Trophoblast cell (in vitro differentiated cells and primary cell): ENCODE data around the gene NRDE2.

Experiments
- DNase-seq, 2 donors: peaks; one replicate each; pipeline ENCODE4 v3.0.0-alpha.2; 2016
- H2AFZ ChIP-seq: 2 replicates; pipeline ENCODE4 v1.6.1; 2013; ENCODE audit warnings: low read length, moderate library complexity, mild to moderate bottlenecking; ENCODE audit not compliant: insufficient read depth, poor library complexity
- H2AK5ac ChIP-seq: 2 replicates; pipeline ENCODE4 v1.6.1; 2013; ENCODE audit warnings: mild to moderate bottlenecking, low read length
- H2BK120ac ChIP-seq: 2 replicates; pipeline ENCODE4 v1.6.1; 2013; ENCODE audit warnings: low read length, mild to moderate bottlenecking, moderate library complexity; ENCODE audit not compliant: insufficient read depth, poor library complexity
- H2BK12ac ChIP-seq: 2 replicates; pipeline ENCODE4 v1.6.1; 2013; ENCODE audit warnings: mild to moderate bottlenecking, low read length, moderate library complexity
- H2BK5ac ChIP-seq: 2 replicates; pipeline ENCODE4 v1.6.1; 2013; ENCODE audit warnings: low read length, low read depth, moderate library complexity, mild to moderate bottlenecking; ENCODE audit not compliant: poor library complexity
- H3K14ac ChIP-seq: 2 replicates; pipeline ENCODE4 v1.6.1; 2013; ENCODE audit warnings: mild to moderate bottlenecking, low read length
- H3K18ac ChIP-seq: 2 replicates; pipeline ENCODE4 v1.6.1; 2013; ENCODE audit warnings: mild to moderate bottlenecking, low read length
- H3K23ac ChIP-seq: 2 replicates; pipeline ENCODE4 v1.6.1; 2013; ENCODE audit warnings: low read length
- H3K27ac ChIP-seq: 2 replicates; pipeline ENCODE4 v1.5.1; 2013; ENCODE audit warnings: low read depth, mild to moderate bottlenecking, inconsistent platforms, low read length, moderate library complexity
- H3K27me3 ChIP-seq: 2 replicates; pipeline ENCODE4 v1.6.1; 2013; ENCODE audit warnings: inconsistent platforms, mild to moderate bottlenecking, low read length, moderate library complexity; ENCODE audit not compliant: insufficient read depth
- H3K36me3 ChIP-seq, 2 experiments: 1 replicate in 1 of 2; 2 replicates in 1 of 2; pipeline ENCODE4 v1.6.1; 2013; ENCODE audit warnings: low read length in 2 of 2, mild to moderate bottlenecking in 2 of 2, moderate library complexity in 1 of 2; ENCODE audit not compliant: insufficient read depth in 2 of 2, control insufficient read depth in 1 of 2
- H3K4ac ChIP-seq: 2 replicates; pipeline ENCODE4 v1.6.1; 2013; ENCODE audit warnings: low read depth, mild to moderate bottlenecking, low read length, moderate library complexity
- H3K4me1 ChIP-seq, 2 experiments: 1 replicate in 1 of 2; 2 replicates in 1 of 2; pipeline ENCODE4 v1.6.1; 2013; ENCODE audit warnings: low read length in 2 of 2, mild to moderate bottlenecking in 2 of 2, moderate library complexity in 1 of 2; ENCODE audit not compliant: insufficient read depth in 2 of 2, control insufficient read depth in 1 of 2
- H3K4me2 ChIP-seq: 2 replicates; pipeline ENCODE4 v1.6.1; 2013; ENCODE audit warnings: inconsistent platforms, mild to moderate bottlenecking, low read length, moderate library complexity
- H3K4me3 ChIP-seq: 2 replicates; pipeline ENCODE4 v1.5.1; 2013; ENCODE audit warnings: mild to moderate bottlenecking, low read depth, low read length, inconsistent platforms
- H3K79me1 ChIP-seq: one replicate; pipeline ENCODE4 v1.6.1; 2013; ENCODE audit warnings: low read length
- H3K79me2 ChIP-seq: 2 replicates; pipeline ENCODE4 v1.6.1; 2013; ENCODE audit warnings: low read length, mild to moderate bottlenecking; ENCODE audit not compliant: control insufficient read depth, insufficient read depth, poor library complexity
- H3K9ac ChIP-seq: 2 replicates; pipeline ENCODE4 v1.6.1; 2013; ENCODE audit warnings: mild to moderate bottlenecking, low read length
- H3K9me3 ChIP-seq: 2 replicates; pipeline ENCODE4 v1.6.1; 2013; ENCODE audit warnings: low read depth, mild to moderate bottlenecking, control low read depth, inconsistent platforms, low read length; ENCODE audit not compliant: insufficient read depth
- H4K12ac ChIP-seq: 2 replicates; pipeline ENCODE4 v1.6.1; 2013; ENCODE audit warnings: low read depth, mild to moderate bottlenecking, low read length, moderate library complexity
- H4K8ac ChIP-seq: 2 replicates; pipeline ENCODE4 v1.6.1; 2013; ENCODE audit warnings: low read depth, mild to moderate bottlenecking, low read length, moderate library complexity
- H4K91ac ChIP-seq: one replicate; pipeline ENCODE4 v1.6.1; 2013; ENCODE audit warnings: low read depth, mild to moderate bottlenecking, low read length, moderate library complexity
- WGBS: extraction: QIAGEN DNeasy Blood & Tissue Kit; methylation state at CpG from one replicate; pipeline ENCODE4 v1.1.7; 2013; ENCODE audit warnings: missing lambda C conversion rate; ENCODE audit not compliant: insufficient read length, insufficient coverage; ENCODE audit errors: extremely low coverage; 5-methylcytosine and 5-hydroxymethylcytosine counted together

NRDE2 gene

GRCh38 chr14:90268420-90268819 lies 63.3 kb downstream of the NRDE2 start:
- no peak overlapping the region for H3K4me3 ChIP-seq
- no peak overlapping the region for H4K91ac ChIP-seq
- H3K79me1 ChIP-seq, result no peaks in the 10 kb centered on the region
- H3K79me2 ChIP-seq, result no peaks in the 10 kb centered on the region
- H3K27ac ChIP-seq, result no peak overlapping the region
- H3K18ac ChIP-seq, result no peak overlapping the region
- no peak overlapping the region for H3K23ac ChIP-seq
- peaks cover 45 to 70% of the 10 kb centered on the region in 2 experiments for H3K36me3 ChIP-seq
- H2BK120ac ChIP-seq, result no peak overlapping the region
- no peak overlapping the region for H3K4me2 ChIP-seq
- no peaks in the 10 kb centered on the region for H3K27me3 ChIP-seq
- H3K4me1 ChIP-seq, result no peaks in the 10 kb centered on the region
- no peak overlapping the region for H3K9ac ChIP-seq
- H4K8ac ChIP-seq, result no peak overlapping the region
- H2AFZ ChIP-seq, result no peak overlapping the region
- no peak overlapping the region for H3K14ac ChIP-seq
- H2AK5ac ChIP-seq, result no peak overlapping the region
- WGBS, result no CpG with 5 or more reads among the region's 4 CpGs
- no peak overlapping the region for H2BK5ac ChIP-seq
- no peak overlapping the region for H3K4ac ChIP-seq
- H3K9me3 ChIP-seq, result no peaks in the 10 kb centered on the region
- no peak overlapping the region for H2BK12ac ChIP-seq
- DNase-seq, result no peak
- H4K12ac ChIP-seq, result no peak overlapping the region

GRCh38 chr14:90266441-90267154 lies 65.1 kb downstream of the NRDE2 start:
- Histone ChIP-seq H3K27ac (no peak overlapping the region), H3K4me2 (no peak overlapping the region), H3K9me3 (no peaks in the 10 kb centered on the region), H3K27me3 (no peaks in the 10 kb centered on the region), H3K9ac (no peak overlapping the region), H3K36me3 (peaks cover 43 to 63% of the 10 kb centered on the region in 2 experiments), H2BK120ac (no peak overlapping the region), H3K4ac (no peak overlapping the region), H2AK5ac (no peak overlapping the region), H3K14ac (no peak overlapping the region), H3K4me1 (no peaks in the 10 kb centered on the region), H3K79me2 (no peaks in the 10 kb centered on the region), H4K8ac (no peak overlapping the region), H3K4me3 (no peak overlapping the region), H2BK5ac (no peak overlapping the region), H3K79me1 (no peaks in the 10 kb centered on the region), H2AFZ (no peak overlapping the region), H3K23ac (no peak overlapping the region), H4K12ac (no peak overlapping the region), H2BK12ac (no peak overlapping the region), H4K91ac (no peak overlapping the region), H3K18ac (no peak overlapping the region)
- WGBS, result no CpG with 5 or more reads among the region's 9 CpGs
- DNase-seq, result no peak

- H2BK12ac ChIP-seq, result no peak overlapping the region
Observed at GRCh38 chr14:90263748-90264449, 67.8 kb downstream of the NRDE2 start.

GRCh38 chr14:90256354-90257131 lies 75.2 kb downstream of the NRDE2 start, which contains the start of gene PSMC1:
Gene PSMC1 (plus strand): TSS chr14:90256553. CDS start chr14:90256598, 45 bp downstream.
- no CpG with 5 or more reads among the region's 55 CpGs for WGBS

More at GRCh38 chr14:90263748-90264449, 67.8 kb downstream of the NRDE2 start:
- H2AK5ac ChIP-seq, result no peak overlapping the region
- H3K79me2 ChIP-seq, result no peaks in the 10 kb centered on the region
- no peak overlapping the region for H4K91ac ChIP-seq
- no peaks in the 10 kb centered on the region for H3K9me3 ChIP-seq
- WGBS, result no CpG with 5 or more reads among the region's 8 CpGs
- no peak overlapping the region for H3K4ac ChIP-seq
- H3K14ac ChIP-seq, result no peak overlapping the region
- H4K8ac ChIP-seq, result no peak overlapping the region
- no peak overlapping the region for H2BK120ac ChIP-seq
- H2AFZ ChIP-seq, result no peak overlapping the region
- no peak overlapping the region for H3K27ac ChIP-seq
- no peak overlapping the region for H3K18ac ChIP-seq
- no peak overlapping the region for H3K4me2 ChIP-seq
- no peaks in the 10 kb centered on the region for H3K4me1 ChIP-seq
- no peak overlapping the region for H4K12ac ChIP-seq
- peaks cover 42 to 61% of the 10 kb centered on the region in 2 experiments for H3K36me3 ChIP-seq
- H3K9ac ChIP-seq, result no peak overlapping the region
- H3K4me3 ChIP-seq, result no peak overlapping the region
- H2BK5ac ChIP-seq, result no peak overlapping the region
- H3K23ac ChIP-seq, result no peak overlapping the region
- no peaks in the 10 kb centered on the region for H3K79me1 ChIP-seq
- H3K27me3 ChIP-seq, result no peaks in the 10 kb centered on the region
- no peak for DNase-seq

More at GRCh38 chr14:90256354-90257131, 75.2 kb downstream of the NRDE2 start, which contains the start of gene PSMC1:
- H4K8ac ChIP-seq, result peak within 1 kb of the TSS; percentile 93
- H3K4me2 ChIP-seq, result peak within 1 kb of the TSS; percentile 88
- peak within 1 kb of the TSS; percentile 31 for H3K27ac ChIP-seq
- H4K12ac ChIP-seq, result peak within 1 kb of the TSS; percentile 98
- H3K27me3 ChIP-seq, result no peaks in the 10 kb centered on the region
- H3K23ac ChIP-seq, result no peak within 1 kb of the TSS
- peak within 1 kb of the TSS; percentile 93 for H3K18ac ChIP-seq
- peak within 1 kb of the TSS; percentile 99 for H3K4ac ChIP-seq
- H3K14ac ChIP-seq, result peak within 1 kb of the TSS; percentile 95
- H2AFZ ChIP-seq, result peak within 1 kb of the TSS; percentile 84
- peak within 1 kb of the TSS; percentile 90 for H4K91ac ChIP-seq
- H2AK5ac ChIP-seq, result peak within 1 kb of the TSS; percentile 98
- H3K4me3 ChIP-seq, result peak within 1 kb of the TSS; percentile 93
- DNase-seq, result peak; percentile 93 to 96
- no peaks in the 10 kb centered on the region for H3K9me3 ChIP-seq
- peaks cover 0 to 2% of the 10 kb centered on the region in 2 experiments for H3K4me1 ChIP-seq
- H2BK5ac ChIP-seq, result peak within 1 kb of the TSS; percentile 73
- peaks cover 6% of the 10 kb centered on the region for H3K79me2 ChIP-seq
- peak within 1 kb of the TSS; percentile 78 for H2BK120ac ChIP-seq
- H3K36me3 ChIP-seq, result peaks cover 8 to 10% of the 10 kb centered on the region in 2 experiments
- peak within 1 kb of the TSS; percentile 96 for H3K9ac ChIP-seq
- H3K79me1 ChIP-seq, result peaks cover 6% of the 10 kb centered on the region
- no peak within 1 kb of the TSS for H2BK12ac ChIP-seq
